ENCODE data around the gene CTXN1.
"Not testable (repeated sequence)": the region's sequence is repeated elsewhere in the genome, so short reads cannot be mapped to it uniquely, and the experiment has no call there.

CTXN1 gene

DNA sequence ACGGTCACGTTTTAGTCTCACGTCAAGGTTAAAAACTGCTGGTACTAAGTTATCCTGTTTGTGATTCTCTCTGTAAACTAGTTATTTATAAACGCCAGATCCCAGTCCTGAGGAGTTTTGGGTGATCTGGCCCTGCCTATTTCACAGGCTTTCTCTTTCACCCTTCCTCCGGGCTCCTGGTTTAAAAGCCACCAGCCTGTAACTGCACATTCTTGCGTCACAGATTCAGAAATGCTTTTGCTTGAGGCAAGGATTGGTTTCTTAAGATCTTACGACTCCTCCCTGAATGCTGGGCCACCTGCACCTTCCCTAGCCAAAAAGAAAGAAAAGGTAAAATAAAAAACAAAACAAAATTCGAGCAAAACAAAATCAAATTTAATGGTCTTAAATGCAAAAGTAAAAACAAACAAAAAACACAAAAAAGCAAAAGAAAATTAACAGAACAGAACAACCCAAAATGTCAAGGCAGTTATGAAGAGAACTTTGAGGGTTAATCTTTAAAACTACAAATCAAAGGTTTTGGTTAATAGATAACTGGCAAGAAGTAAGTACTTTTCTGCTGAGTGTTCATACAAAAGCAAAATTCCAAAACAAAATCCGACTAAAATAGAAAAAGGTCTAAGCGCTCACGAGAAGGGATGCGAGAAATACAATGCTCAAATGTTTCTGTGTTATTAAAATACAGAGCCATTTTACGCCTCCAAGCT lies 36.1 kb upstream of the CTXN1 start:
- TF ChIP-seq, protein P1, sequence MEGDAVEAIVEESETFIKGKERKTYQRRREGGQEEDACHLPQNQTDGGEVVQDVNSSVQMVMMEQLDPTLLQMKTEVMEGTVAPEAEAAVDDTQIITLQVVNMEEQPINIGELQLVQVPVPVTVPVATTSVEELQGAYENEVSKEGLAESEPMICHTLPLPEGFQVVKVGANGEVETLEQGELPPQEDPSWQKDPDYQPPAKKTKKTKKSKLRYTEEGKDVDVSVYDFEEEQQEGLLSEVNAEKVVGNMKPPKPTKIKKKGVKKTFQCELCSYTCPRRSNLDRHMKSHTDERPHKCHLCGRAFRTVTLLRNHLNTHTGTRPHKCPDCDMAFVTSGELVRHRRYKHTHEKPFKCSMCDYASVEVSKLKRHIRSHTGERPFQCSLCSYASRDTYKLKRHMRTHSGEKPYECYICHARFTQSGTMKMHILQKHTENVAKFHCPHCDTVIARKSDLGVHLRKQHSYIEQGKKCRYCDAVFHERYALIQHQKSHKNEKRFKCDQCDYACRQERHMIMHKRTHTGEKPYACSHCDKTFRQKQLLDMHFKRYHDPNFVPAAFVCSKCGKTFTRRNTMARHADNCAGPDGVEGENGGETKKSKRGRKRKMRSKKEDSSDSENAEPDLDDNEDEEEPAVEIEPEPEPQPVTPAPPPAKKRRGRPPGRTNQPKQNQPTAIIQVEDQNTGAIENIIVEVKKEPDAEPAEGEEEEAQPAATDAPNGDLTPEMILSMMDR (conservative IDR thresholded peaks at IDR 0.05; ENCODE audit: low read depth, low read length), result no peak
- no peak for DNase-seq (ENCODE audit: low read depth)
- H3K4me3 ChIP-seq (ENCODE audit: low read depth, low read length), result no peak overlapping the region

DNA sequence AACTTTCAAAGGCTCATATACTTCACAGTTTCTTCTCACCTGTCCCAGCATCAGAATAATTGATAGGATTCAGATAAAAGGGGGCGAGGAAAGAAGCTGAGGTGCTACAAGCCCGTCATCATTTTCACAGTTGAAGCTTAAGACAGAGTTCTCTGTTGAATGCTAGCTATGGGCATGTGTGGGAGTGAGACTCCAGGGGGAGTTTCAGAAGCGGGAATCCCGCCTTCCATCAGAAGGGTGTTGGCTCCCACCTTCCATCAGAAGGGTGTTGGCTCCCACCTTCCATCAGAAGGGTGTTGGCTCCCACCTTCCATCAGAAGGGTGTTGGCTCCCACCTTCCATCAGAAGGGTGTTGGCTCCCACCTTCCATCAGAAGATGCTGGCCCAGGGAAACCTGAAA lies 35.1 kb upstream of the CTXN1 start:
- DNase-seq (ENCODE audit: low read depth); H3K4me3 ChIP-seq (ENCODE audit: low read depth, low read length): not testable (repeated sequence)

DNA sequence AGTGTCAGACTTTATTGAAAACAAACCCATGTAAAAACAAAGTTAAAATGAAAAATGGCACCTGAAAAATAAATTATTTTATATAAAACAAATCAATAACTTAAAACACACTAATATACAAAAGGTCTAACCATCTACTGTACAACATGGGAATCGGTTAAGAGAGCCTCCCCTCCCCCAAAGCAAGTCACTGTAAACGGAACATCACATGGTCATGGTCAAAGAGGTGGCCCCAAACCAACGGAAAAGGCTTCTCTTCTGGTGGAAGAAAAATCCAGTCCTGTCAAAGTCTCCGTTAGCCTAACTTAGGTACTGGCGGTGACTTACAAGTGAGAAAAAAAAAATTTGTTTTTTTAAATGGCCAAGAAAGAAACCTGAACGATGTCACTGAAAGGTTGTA lies 33.3 kb upstream of the CTXN1 start:
- DNase-seq (ENCODE audit: low read depth), result no peak
- TF ChIP-seq, protein P1 (conservative IDR thresholded peaks at IDR 0.05; ENCODE audit: low read depth, low read length), result no peak
- H3K4me3 ChIP-seq (ENCODE audit: low read depth, low read length), result no peak overlapping the region

DNA sequence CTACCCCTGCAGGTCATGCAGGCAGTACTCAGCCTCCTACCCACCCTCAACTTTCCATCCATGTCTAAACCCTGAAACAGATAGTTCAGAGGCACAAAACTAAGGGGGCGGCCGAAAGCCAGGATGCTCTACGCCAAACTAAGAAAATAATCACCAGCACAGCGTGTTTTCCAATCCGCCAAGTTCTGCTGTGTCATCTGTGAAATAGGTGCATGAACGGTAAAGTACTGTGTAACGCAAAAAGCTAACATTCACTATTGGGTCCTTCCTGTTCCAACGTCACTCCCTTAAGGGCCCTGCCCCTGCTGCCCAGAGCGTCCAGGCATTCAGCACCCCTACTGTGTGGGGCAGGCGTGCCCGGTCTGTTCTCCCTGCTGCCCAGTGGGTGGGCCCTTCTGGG lies 29.8 kb upstream of the CTXN1 start:
- H3K4me3 ChIP-seq (ENCODE audit: low read depth, low read length), result no peak overlapping the region
- DNase-seq (ENCODE audit: low read depth), result no peak
- TF ChIP-seq, protein P1 (conservative IDR thresholded peaks at IDR 0.05; ENCODE audit: low read depth, low read length), result no peak

DNA sequence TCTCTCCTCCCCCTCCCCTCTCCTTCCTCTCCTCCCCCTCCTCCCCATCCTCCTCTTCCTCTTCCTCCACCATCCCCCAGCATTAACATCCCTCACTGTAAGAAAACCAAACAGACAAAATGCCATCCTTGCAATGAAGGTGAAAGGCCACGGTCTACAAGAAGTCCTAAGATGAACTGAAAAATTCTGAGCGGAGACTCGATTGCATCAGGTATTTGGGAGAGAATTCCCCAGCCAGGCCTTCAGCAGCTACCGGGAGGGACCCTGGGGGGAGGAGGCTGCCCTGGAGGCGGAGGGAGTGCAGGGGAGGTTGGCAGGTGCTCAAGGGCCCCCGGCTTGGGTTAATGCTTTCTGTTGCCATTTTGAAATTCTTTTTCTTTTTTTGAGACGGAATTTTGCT lies 27.6 kb upstream of the CTXN1 start:
- DNase-seq (ENCODE audit: low read depth), result no peak
- TF ChIP-seq, protein P1 (conservative IDR thresholded peaks at IDR 0.05; ENCODE audit: low read depth, low read length), result no peak
- H3K4me3 ChIP-seq (ENCODE audit: low read depth, low read length), result no peak overlapping the region

DNA sequence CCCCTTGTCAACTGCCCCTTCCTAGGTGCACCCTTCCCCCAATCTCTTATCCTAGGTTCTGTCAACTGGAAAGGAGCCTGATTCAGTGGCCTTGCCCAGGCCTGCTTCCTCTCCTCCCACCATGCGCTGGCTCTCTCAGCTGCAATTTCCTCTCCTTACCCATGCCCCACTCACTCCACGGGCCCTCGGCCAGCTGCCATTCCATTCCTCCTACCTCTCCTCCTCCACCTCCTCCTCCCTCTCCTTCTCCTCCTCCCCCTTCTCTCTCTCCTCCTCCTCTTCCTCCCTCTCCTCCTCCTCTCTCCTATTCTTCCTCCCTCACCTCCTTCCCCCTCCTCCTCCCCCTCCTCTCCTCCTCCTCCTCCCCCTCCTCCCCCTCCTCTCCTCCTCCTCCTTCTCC lies 27.1 kb upstream of the CTXN1 start:
- no peak overlapping the region for H3K4me3 ChIP-seq (ENCODE audit: low read depth, low read length)
- TF ChIP-seq, protein P1 (conservative IDR thresholded peaks at IDR 0.05; ENCODE audit: low read depth, low read length), result no peak
- DNase-seq (ENCODE audit: low read depth), result peak; percentile 31

DNA sequence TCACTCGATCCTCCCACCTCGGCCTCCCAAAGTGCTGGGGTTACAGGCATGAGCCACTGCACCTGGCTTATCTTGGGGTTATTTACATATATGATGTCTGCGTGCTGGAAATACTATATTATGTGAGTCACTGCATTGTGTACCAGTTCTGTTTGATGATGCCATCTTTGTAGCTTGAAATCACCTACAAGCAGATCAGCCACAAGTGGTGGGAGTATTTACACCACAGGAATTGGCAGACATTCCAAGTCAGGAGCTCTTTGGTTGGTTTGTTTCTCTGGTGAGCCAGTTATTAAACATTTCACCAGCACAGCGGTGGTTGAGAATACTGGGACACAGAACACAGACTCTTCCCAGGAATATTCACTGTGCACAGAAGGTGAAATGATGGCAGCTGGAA lies 22.0 kb upstream of the CTXN1 start:
- DNase-seq (ENCODE audit: low read depth), result peak; percentile 39
- H3K4me3 ChIP-seq (ENCODE audit: low read depth, low read length), result no peak overlapping the region
- TF ChIP-seq, protein P1 (conservative IDR thresholded peaks at IDR 0.05; ENCODE audit: low read depth, low read length), result no peak
